Hematopoietic multipotent progenitor cell treated with erythropoietin and hydrocortisone succinate and interleukin-3 and kit ligand, for 6 days (in vitro differentiated cells): ENCODE results near the gene STX16.

Experiments
- DNase-seq: peaks from one replicate; pipeline ENCODE4 v3.0.0-alpha.2; 2015

The STX16 gene

GRCh38 chr20:58700121-58700821, 49.2 kb downstream of the STX16 start:
- no peak for DNase-seq

- no peak for DNase-seq
Measured at GRCh38 chr20:58700823-58701222, 49.7 kb downstream of the STX16 start.

- DNase-seq: no peak
Measured at GRCh38 chr20:58701431-58702160, 50.5 kb downstream of the STX16 start.

GRCh38 chr20:58702161-58702510, 51.1 kb downstream of the STX16 start:
- DNase-seq: no peak

- no peak for DNase-seq
Measured at GRCh38 chr20:58702859-58703648, 52.0 kb downstream of the STX16 start.

- DNase-seq: no peak
Measured at GRCh38 chr20:58703765-58704371, 52.8 kb downstream of the STX16 start.

- no peak for DNase-seq
Measured at GRCh38 chr20:58705208-58705926, 54.3 kb downstream of the STX16 start.

- DNase-seq: no peak
Measured at GRCh38 chr20:58706150-58706892, 55.2 kb downstream of the STX16 start.

- DNase-seq: no peak
Measured at GRCh38 chr20:58706975-58707681, 56.0 kb downstream of the STX16 start.

GRCh38 chr20:58707770-58708169, 56.7 kb downstream of the STX16 start:
- DNase-seq: no peak

- DNase-seq: no peak
Measured at GRCh38 chr20:58708246-58708931, 57.3 kb downstream of the STX16 start.

GRCh38 chr20:58709013-58709702, 58.1 kb downstream of the STX16 start:
- no peak for DNase-seq

GRCh38 chr20:58709703-58710039, 58.6 kb downstream of the STX16 start:
- no peak for DNase-seq

GRCh38 chr20:58710481-58711265, 59.6 kb downstream of the STX16 start:
- DNase-seq: no peak

GRCh38 chr20:58711266-58712051, 60.4 kb downstream of the STX16 start:
- DNase-seq: no peak

- no peak for DNase-seq
Measured at GRCh38 chr20:58712151-58712791, 61.2 kb downstream of the STX16 start.

- no peak for DNase-seq
Measured at GRCh38 chr20:58712806-58713731, 62.0 kb downstream of the STX16 start.
